Measurements from ENCODE around the gene REP15. TPM values are rescaled to one million over a fixed set of nuclear protein-coding genes. Genes with fewer than 3 reads are reported as not detected.

REP15 gene
- total RNA-seq, 1 experiment from 2014 or later = 1.3 TPM

- no peaks in the 10 kb centered on the region for H3K9me3 ChIP-seq (ENCODE audit: control insufficient read depth, low read depth, low read length)
- H2AFZ ChIP-seq (ENCODE audit: low read length) = no peak overlapping the region
- no peak overlapping the region for H3K14ac ChIP-seq (ENCODE audit: insufficient read depth, low read length)
- H2AK5ac ChIP-seq (ENCODE audit: insufficient read length, low read length) = no peak overlapping the region
- H3K9me3 Mint-ChIP-seq = no peaks in the 10 kb centered on the region
- no peaks in the 10 kb centered on the region for H3K79me2 ChIP-seq (ENCODE audit: insufficient read depth, low read length)
- no peak overlapping the region for H3K23ac ChIP-seq (ENCODE audit: insufficient read length, low read depth, low read length)
- no CpG with 5 or more reads among the region's 3 CpGs for WGBS (ENCODE audit: extremely low coverage, insufficient read length, low lambda C conversion rate)
- H2BK5ac ChIP-seq (ENCODE audit: insufficient read length, low read length) = no peak overlapping the region
- no peak overlapping the region for H3K9ac ChIP-seq (ENCODE audit: extremely low read depth, insufficient read length, low read length)
- no peak overlapping the region for H3K18ac ChIP-seq (ENCODE audit: insufficient read length, low read depth, low read length)
- no peaks in the 10 kb centered on the region for H3K79me1 ChIP-seq (ENCODE audit: insufficient read depth, low read depth, low read length, poor library complexity, severe bottlenecking)
- no peak overlapping the region for H4K5ac ChIP-seq (ENCODE audit: insufficient read length, low read depth, low read length)
- H3K27me3 ChIP-seq (ENCODE audit: insufficient read depth, low read length) = no peaks in the 10 kb centered on the region
- H4K20me1 ChIP-seq (ENCODE audit: control insufficient read depth, insufficient read depth, insufficient read length) = no peaks in the 10 kb centered on the region
- no peak overlapping the region for H2BK20ac ChIP-seq (ENCODE audit: low read depth, low read length, poor library complexity, severe bottlenecking)
- no peak overlapping the region for H4K8ac ChIP-seq (replicated peaks; ENCODE audit: insufficient read length, low read depth, low read length)
- no peak overlapping the region for H2BK120ac ChIP-seq (ENCODE audit: low read depth, low read length, poor library complexity, severe bottlenecking)
- TF ChIP-seq CTCF (conservative IDR thresholded peaks at IDR 0.05) = no peak
- H4K91ac ChIP-seq (ENCODE audit: insufficient read length, low read depth, low read length) = no peak overlapping the region
- H3K4me1 Mint-ChIP-seq = no peaks in the 10 kb centered on the region
- no peaks in the 10 kb centered on the region for H3K23me2 ChIP-seq (ENCODE audit: insufficient read length, low read depth, low read length, poor library complexity, severe bottlenecking)
- no peaks in the 10 kb centered on the region for H3K4me1 ChIP-seq (ENCODE audit: insufficient read depth, low read length)
- H3K56ac ChIP-seq (ENCODE audit: insufficient read length, low read depth, low read length) = no peak overlapping the region
- no peak overlapping the region for H3K27ac Mint-ChIP-seq
- H3K36me3 Mint-ChIP-seq (ENCODE audit: insufficient read depth in 1 of 3, low read depth in 3 of 3) = peaks cover 0 to 3% (median 0%) of the 10 kb centered on the region in 3 experiments; a peak in 1 of 7 replicates
- DNase-seq = no peak
- no peak overlapping the region for H3K4me3 Mint-ChIP-seq
- no peak overlapping the region for H2BK12ac ChIP-seq (ENCODE audit: insufficient read length, low read depth, low read length)
- H3K27me3 Mint-ChIP-seq (ENCODE audit: low read depth) = no peaks in the 10 kb centered on the region
- no peak overlapping the region for H3K4ac ChIP-seq (ENCODE audit: low read depth, low read length)
- H3T11ph ChIP-seq (ENCODE audit: low read length) = no peak overlapping the region
- no peak overlapping the region for H2BK15ac ChIP-seq (ENCODE audit: low read depth, low read length)
- H3K4me2 ChIP-seq (ENCODE audit: insufficient read depth, insufficient read length, low read length) = no peak overlapping the region
- no peak overlapping the region for H3K27ac ChIP-seq (ENCODE audit: insufficient read length, low read depth, low read length)
These were observed 23.0 kb upstream of the REP15 start for GRCh38 chr12:27673101-27673718.
